ENCODE measurements around the gene MS4A6A. TPM values are rescaled to one million over a fixed set of nuclear protein-coding genes. Genes with fewer than 3 reads are reported as not detected.

MS4A6A gene
- polyA plus RNA-seq, 3 donors = 978 to 3,009 (median 2,353) TPM

- Mint-ChIP-seq H3K36me3 (peaks cover 45 to 58% of the 10 kb centered on the region in 2 donors), H3K4me3 (no peak overlapping the region), H3K27ac (no peak overlapping the region), H3K4me1 (peaks cover 12% of the 10 kb centered on the region), H3K9me3 (peaks cover 0 to 3% (median 2%) of the 10 kb centered on the region in 7 donors), H3K27me3 (ENCODE audit: low read depth in 3 of 3) (peaks cover 0 to 1% (median 0%) of the 10 kb centered on the region in 3 donors)
- Histone ChIP-seq H3K9me3 (replicated peaks in 1 of 2; ENCODE audit: control insufficient read depth in 1 of 2, insufficient read depth in 1 of 2, low read length in 2 of 2) (no peaks in the 10 kb centered on the region), H3K36me3 (replicated peaks in 1 of 2; ENCODE audit: control insufficient read depth in 1 of 2, insufficient read depth in 2 of 2, low read length in 2 of 2) (peaks cover 11 to 55% of the 10 kb centered on the region in 2 donors), H3K9ac (ENCODE audit: insufficient read depth, low read length, poor library complexity, severe bottlenecking) (no peak overlapping the region), H3K27ac (ENCODE audit: low read depth in 1 of 2, low read length in 2 of 2) (no peak overlapping the region), H3K4me3 (replicated peaks in 1 of 3; ENCODE audit: low read depth in 2 of 3, low read length in 3 of 3) (no peak overlapping the region), H4K20me1 (ENCODE audit: insufficient read depth, low read length) (no peaks in the 10 kb centered on the region), H3K4me2 (replicated peaks; ENCODE audit: extremely low read depth, low read length, poor library complexity, severe bottlenecking) (no peak overlapping the region), H2AFZ (ENCODE audit: insufficient read depth, low read depth, low read length, poor library complexity, severe bottlenecking) (no peak overlapping the region), H3K27me3 (ENCODE audit: control insufficient read depth in 2 of 2, insufficient read depth in 2 of 2, low read length in 2 of 2) (no peaks in the 10 kb centered on the region), H3K79me2 (ENCODE audit: insufficient read depth, low read length) (no peaks in the 10 kb centered on the region), H3K4me1 (ENCODE audit: control insufficient read depth in 1 of 2, insufficient read depth in 2 of 2, low read length in 2 of 2) (peaks cover 10 to 12% of the 10 kb centered on the region in 2 donors)
- no CpG with 5 or more reads among the region's 1 CpG for WGBS (ENCODE audit: insufficient coverage)
- no peak for DNase-seq
- intact Hi-C loops (cut with micrococcal nuclease) = no loop called here
- TF ChIP-seq CTCF (IDR thresholded peaks at IDR 0.05) = no peak
These were observed 23.0 kb downstream of the MS4A6A start for GRCh38 chr11:60159868-60160267.

GRCh38 chr11:60159284-60159683, 23.6 kb downstream of the MS4A6A start:
- Histone ChIP-seq H3K36me3 (replicated peaks in 1 of 2; ENCODE audit: control insufficient read depth in 1 of 2, insufficient read depth in 2 of 2, low read length in 2 of 2) (peaks cover 11 to 52% of the 10 kb centered on the region in 2 donors), H3K9me3 (replicated peaks in 1 of 2; ENCODE audit: control insufficient read depth in 1 of 2, insufficient read depth in 1 of 2, low read length in 2 of 2) (no peaks in the 10 kb centered on the region), H3K79me2 (ENCODE audit: insufficient read depth, low read length) (no peaks in the 10 kb centered on the region), H3K4me3 (replicated peaks in 1 of 3; ENCODE audit: low read depth in 2 of 3, low read length in 3 of 3) (no peak overlapping the region), H2AFZ (ENCODE audit: insufficient read depth, low read depth, low read length, poor library complexity, severe bottlenecking) (no peak overlapping the region), H3K4me2 (replicated peaks; ENCODE audit: extremely low read depth, low read length, poor library complexity, severe bottlenecking) (no peak overlapping the region), H3K9ac (ENCODE audit: insufficient read depth, low read length, poor library complexity, severe bottlenecking) (no peak overlapping the region), H4K20me1 (ENCODE audit: insufficient read depth, low read length) (no peaks in the 10 kb centered on the region), H3K27me3 (ENCODE audit: control insufficient read depth in 2 of 2, insufficient read depth in 2 of 2, low read length in 2 of 2) (no peaks in the 10 kb centered on the region), H3K4me1 (ENCODE audit: control insufficient read depth in 1 of 2, insufficient read depth in 2 of 2, low read length in 2 of 2) (peaks cover 10 to 12% of the 10 kb centered on the region in 2 donors), H3K27ac (ENCODE audit: low read depth in 1 of 2, low read length in 2 of 2) (no peak overlapping the region)
- no peak for DNase-seq
- no CpG with 5 or more reads among the region's 2 CpGs for WGBS (ENCODE audit: insufficient coverage)
- peaks cover 0 to 1% (median 0%) of the 10 kb centered on the region in 3 donors for H3K27me3 Mint-ChIP-seq (ENCODE audit: low read depth in 3 of 3)
- peaks cover 39 to 54% of the 10 kb centered on the region in 2 donors for H3K36me3 Mint-ChIP-seq
- peak overlapping the region in 4 of 7 donors; percentile 1 to 58 (median 35) for H3K27ac Mint-ChIP-seq
- intact Hi-C loops (cut with micrococcal nuclease) = no loop called here
- peaks cover 0 to 2% (median 0%) of the 10 kb centered on the region in 7 donors for H3K9me3 Mint-ChIP-seq
- no peak overlapping the region for H3K4me3 Mint-ChIP-seq
- TF ChIP-seq CTCF (IDR thresholded peaks at IDR 0.05) = no peak
- H3K4me1 Mint-ChIP-seq = peaks cover 12% of the 10 kb centered on the region

Measured in CD14-positive monocyte (primary cell).